H9 (cell line): ENCODE results near the gene THBS3. TPM values are rescaled to one million over a fixed set of nuclear protein-coding genes. Genes with fewer than 3 reads are reported as not detected.
"Not testable (repeated sequence)": the region's sequence is repeated elsewhere in the genome, so short reads cannot be mapped to it uniquely, and the experiment has no call there.

ENCODE experiments used
- DNase-seq: peaks from one replicate; pipeline ENCODE4 v3.0.0-alpha.2; 2017
- H2AFZ ChIP-seq: one replicate; pipeline ENCODE4 v1.6.1; 2013; ENCODE audit warnings: mild to moderate bottlenecking, low read length, control low read depth, moderate library complexity
- H2AK5ac ChIP-seq: 2 replicates; pipeline ENCODE4 v1.6.1; 2013; ENCODE audit warnings: low read length, control low read depth, mixed read lengths; ENCODE audit not compliant: insufficient read length
- H2BK120ac ChIP-seq: one replicate; pipeline ENCODE4 v1.6.1; 2013; ENCODE audit warnings: low read depth, mild to moderate bottlenecking, low read length, control low read depth, inconsistent platforms; ENCODE audit not compliant: poor library complexity, severe bottlenecking
- H2BK12ac ChIP-seq: 2 replicates; pipeline ENCODE4 v1.6.1; 2013; ENCODE audit warnings: low read length, control low read depth, mixed read lengths, low read depth; ENCODE audit not compliant: insufficient read length
- H2BK15ac ChIP-seq: 2 replicates; pipeline ENCODE4 v1.6.1; 2013; ENCODE audit warnings: low read depth, low read length, control low read depth
- H2BK20ac ChIP-seq: one replicate; pipeline ENCODE4 v1.6.1; 2013; ENCODE audit warnings: low read depth, mild to moderate bottlenecking, low read length, control low read depth, inconsistent platforms; ENCODE audit not compliant: poor library complexity, severe bottlenecking
- H2BK5ac ChIP-seq: 2 replicates; pipeline ENCODE4 v1.6.1; 2013; ENCODE audit warnings: low read length, control low read depth, mixed read lengths; ENCODE audit not compliant: insufficient read length
- H3K14ac ChIP-seq: 2 replicates; pipeline ENCODE4 v1.6.1; 2013; ENCODE audit warnings: low read length, control low read depth; ENCODE audit not compliant: insufficient read depth
- H3K18ac ChIP-seq: 2 replicates; pipeline ENCODE4 v1.6.1; 2013; ENCODE audit warnings: low read depth, mild to moderate bottlenecking, mixed read lengths, low read length, control low read depth; ENCODE audit not compliant: insufficient read length
- H3K23ac ChIP-seq: 2 replicates; pipeline ENCODE4 v1.6.1; 2013; ENCODE audit warnings: low read length, control low read depth, mixed read lengths, low read depth; ENCODE audit not compliant: insufficient read length
- H3K23me2 ChIP-seq: 2 replicates; pipeline ENCODE4 v1.6.1; 2013; ENCODE audit warnings: low read depth, mild to moderate bottlenecking, mixed read lengths, low read length, control low read depth; ENCODE audit not compliant: insufficient read length, poor library complexity, severe bottlenecking
- H3K27ac ChIP-seq: 2 replicates; pipeline ENCODE4 v1.5.1; 2013; ENCODE audit warnings: low read length, control low read depth, mixed read lengths, low read depth; ENCODE audit not compliant: insufficient read length
- H3K27me3 ChIP-seq: 2 replicates; pipeline ENCODE4 v1.6.1; 2013; ENCODE audit warnings: low read length, control low read depth, inconsistent platforms; ENCODE audit not compliant: insufficient read depth
- H3K4ac ChIP-seq: 2 replicates; pipeline ENCODE4 v1.6.1; 2013; ENCODE audit warnings: low read depth, mild to moderate bottlenecking, control low read depth, inconsistent platforms, low read length, moderate library complexity
- H3K4me1 ChIP-seq: 2 replicates; pipeline ENCODE4 v1.6.1; 2013; ENCODE audit warnings: low read length, control low read depth, inconsistent platforms; ENCODE audit not compliant: insufficient read depth
- H3K4me2 ChIP-seq: 2 replicates; pipeline ENCODE4 v1.6.1; 2013; ENCODE audit warnings: low read length, control low read depth, mixed read lengths; ENCODE audit not compliant: insufficient read length, insufficient read depth
- H3K56ac ChIP-seq: 2 replicates; pipeline ENCODE4 v1.6.1; 2013; ENCODE audit warnings: low read depth, mild to moderate bottlenecking, mixed read lengths, low read length, control low read depth; ENCODE audit not compliant: insufficient read length
- H3K79me1 ChIP-seq: 2 replicates; pipeline ENCODE4 v1.6.1; 2013; ENCODE audit warnings: low read depth, mild to moderate bottlenecking, moderate library complexity, low read length, control low read depth, inconsistent platforms; ENCODE audit not compliant: insufficient read depth, poor library complexity, severe bottlenecking
- H3K79me2 ChIP-seq: 2 replicates; pipeline ENCODE4 v1.6.1; 2013; ENCODE audit warnings: low read length, control low read depth, inconsistent platforms; ENCODE audit not compliant: insufficient read depth
- H3K9ac ChIP-seq: 2 replicates; pipeline ENCODE4 v1.6.1; 2013; ENCODE audit warnings: low read length, control low read depth, mixed read lengths; ENCODE audit not compliant: insufficient read length; ENCODE audit errors: extremely low read depth
- H3K9me3 ChIP-seq: one replicate; pipeline ENCODE4 v1.6.1; 2013; ENCODE audit warnings: low read depth, low read length, inconsistent platforms; ENCODE audit not compliant: control insufficient read depth
- H3T11ph ChIP-seq: one replicate; pipeline ENCODE4 v1.6.1; 2013; ENCODE audit warnings: mild to moderate bottlenecking, low read length, control low read depth, inconsistent platforms
- H4K20me1 ChIP-seq: one replicate; pipeline ENCODE4 v1.6.1; 2013; ENCODE audit not compliant: control insufficient read depth, insufficient read length, insufficient read depth
- H4K5ac ChIP-seq: 2 replicates; pipeline ENCODE4 v1.6.1; 2013; ENCODE audit warnings: low read depth, mild to moderate bottlenecking, mixed read lengths, low read length, control low read depth; ENCODE audit not compliant: insufficient read length
- H4K8ac ChIP-seq: replicated peaks from 2 replicates; pipeline ENCODE4 v1.6.1; 2013; ENCODE audit warnings: low read length, control low read depth, mixed read lengths, low read depth; ENCODE audit not compliant: insufficient read length
- H4K91ac ChIP-seq: 2 replicates; pipeline ENCODE4 v1.6.1; 2013; ENCODE audit warnings: low read depth, mild to moderate bottlenecking, moderate library complexity, mixed read lengths, low read length, control low read depth; ENCODE audit not compliant: insufficient read length
- H3K27ac Mint-ChIP-seq, 3 experiments: 2 replicates in 2 of 3; 3 replicates in 1 of 3; pipeline ENCODE4 v1.8.0; 2020 to 2021; ENCODE audit warnings: mixed read lengths in 3 of 3, mild to moderate bottlenecking in 1 of 3, moderate library complexity in 1 of 3
- H3K27me3 Mint-ChIP-seq: 2 replicates; pipeline ENCODE4 v1.8.0; 2021; ENCODE audit warnings: low read depth, mild to moderate bottlenecking, moderate library complexity, mixed read lengths
- H3K36me3 Mint-ChIP-seq, 3 experiments: 2 replicates in 2 of 3; 3 replicates in 1 of 3; pipeline ENCODE4 v1.8.0; 2020 to 2021; ENCODE audit warnings: low read depth in 3 of 3, mixed read lengths in 3 of 3; ENCODE audit not compliant: insufficient read depth in 1 of 3
- H3K4me1 Mint-ChIP-seq, 2 experiments: 2 replicates each; pipeline ENCODE4 v1.8.0; 2020; ENCODE audit warnings: mixed read lengths in 2 of 2
- H3K4me3 Mint-ChIP-seq, 2 experiments: 2 replicates in 1 of 2; 3 replicates in 1 of 2; pipeline ENCODE4 v1.8.0; 2020 to 2021; ENCODE audit warnings: mild to moderate bottlenecking in 2 of 2, mixed read lengths in 2 of 2, moderate library complexity in 1 of 2
- H3K9me3 Mint-ChIP-seq, 2 experiments: 2 replicates in 1 of 2; 3 replicates in 1 of 2; pipeline ENCODE4 v1.8.0; 2020; ENCODE audit warnings: mild to moderate bottlenecking in 2 of 2, mixed read lengths in 2 of 2, moderate library complexity in 1 of 2
- WGBS: extraction: QIAGEN DNeasy Blood & Tissue Kit; methylation state at CpG from one replicate; pipeline ENCODE4 v1.1.7; 2013; ENCODE audit warnings: missing lambda C conversion rate, low lambda C conversion rate, mixed read lengths; ENCODE audit not compliant: insufficient read length; ENCODE audit errors: extremely low coverage; 5-methylcytosine and 5-hydroxymethylcytosine counted together
- total RNA-seq: library from RNA; stranded (reverse); gene quantifications from 2 replicates; pipeline ENCODE4 v1.2.1, GENCODE V29; 2021
- TF ChIP-seq, protein P1 (sequence below): fragments of 200-600 bp; sonication (generic); conservative IDR thresholded peaks from 3 replicates; pipeline ENCODE4 v1.8.0; 2021; ENCODE audit warnings: antibody characterized with exemption, mild to moderate bottlenecking

Gene THBS3
- total RNA-seq, 1 experiment from 2014 or later: 5.9 TPM

DNA sequence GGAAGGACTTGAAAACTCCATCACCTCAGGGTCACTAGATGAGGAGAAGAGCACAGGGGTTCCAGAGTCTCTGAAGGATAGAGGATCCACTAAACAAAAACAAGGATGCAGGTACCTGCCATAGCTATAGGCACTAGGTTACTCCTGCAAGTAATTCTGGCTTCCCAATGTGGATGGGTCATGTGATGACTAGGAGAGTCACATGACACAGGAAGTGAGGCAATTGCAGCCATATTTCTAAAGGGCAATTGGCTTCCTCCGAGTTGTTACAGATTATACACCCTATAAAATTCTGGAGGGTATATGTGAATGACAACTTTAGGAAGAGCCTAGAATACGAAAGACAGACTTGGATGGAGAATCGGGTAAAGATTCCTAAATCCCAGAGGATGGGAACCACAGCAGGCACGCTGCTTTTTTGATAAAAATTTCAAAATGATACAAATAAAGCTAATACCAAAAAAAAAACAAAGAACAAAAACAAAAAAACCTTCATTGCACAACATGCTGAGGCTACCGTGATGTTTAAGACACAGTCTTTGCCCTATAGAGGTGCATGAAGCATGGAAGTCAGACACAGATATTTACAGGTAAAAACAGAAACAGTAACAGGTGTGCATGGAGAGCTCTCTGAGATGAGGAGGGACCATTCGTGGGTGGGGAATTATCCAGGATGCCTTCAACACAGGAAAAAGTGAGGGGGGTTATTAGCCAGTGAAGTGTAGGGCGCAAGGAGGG is 11.3 kb upstream of the THBS3 start:
- Histone ChIP-seq H3K27ac (no peak overlapping the region), H4K5ac (no peak overlapping the region), H2BK120ac (no peak overlapping the region), H2BK5ac (no peak overlapping the region), H2BK15ac (no peak overlapping the region), H3K9me3 (no peaks in the 10 kb centered on the region), H2BK12ac (no peak overlapping the region), H4K20me1 (no peaks in the 10 kb centered on the region), H3K79me1 (no peaks in the 10 kb centered on the region), H2AFZ (no peak overlapping the region), H3K23ac (no peak overlapping the region), H3K23me2 (no peaks in the 10 kb centered on the region), H4K91ac (no peak overlapping the region), H3K27me3 (no peaks in the 10 kb centered on the region), H3K4me2 (peak overlapping the region; percentile 7), H3K4ac (no peak overlapping the region), H2AK5ac (no peak overlapping the region), H4K8ac (no peak overlapping the region), H3K4me1 (no peaks in the 10 kb centered on the region), H3K79me2 (no peaks in the 10 kb centered on the region), H2BK20ac (no peak overlapping the region), H3K14ac (no peak overlapping the region), H3K9ac (no peak overlapping the region), H3K56ac (no peak overlapping the region), H3T11ph (no peak overlapping the region), H3K18ac (no peak overlapping the region)
- WGBS: no CpG with 5 or more reads among the region's 7 CpGs
- Mint-ChIP-seq H3K27me3 (peaks cover 1% of the 10 kb centered on the region; the same call in 1 of the 2 replicates), H3K4me3 (peak overlapping the region; percentile 50 to 70), H3K36me3 (peaks cover 6 to 12% (median 11%) of the 10 kb centered on the region in 3 experiments), H3K4me1 (peaks cover 11 to 16% of the 10 kb centered on the region in 2 experiments), H3K27ac (peak overlapping the region; percentile 66 to 90 (median 89)), H3K9me3 (no peaks in the 10 kb centered on the region)
- DNase-seq: peak; percentile 57
- TF ChIP-seq, protein P1, sequence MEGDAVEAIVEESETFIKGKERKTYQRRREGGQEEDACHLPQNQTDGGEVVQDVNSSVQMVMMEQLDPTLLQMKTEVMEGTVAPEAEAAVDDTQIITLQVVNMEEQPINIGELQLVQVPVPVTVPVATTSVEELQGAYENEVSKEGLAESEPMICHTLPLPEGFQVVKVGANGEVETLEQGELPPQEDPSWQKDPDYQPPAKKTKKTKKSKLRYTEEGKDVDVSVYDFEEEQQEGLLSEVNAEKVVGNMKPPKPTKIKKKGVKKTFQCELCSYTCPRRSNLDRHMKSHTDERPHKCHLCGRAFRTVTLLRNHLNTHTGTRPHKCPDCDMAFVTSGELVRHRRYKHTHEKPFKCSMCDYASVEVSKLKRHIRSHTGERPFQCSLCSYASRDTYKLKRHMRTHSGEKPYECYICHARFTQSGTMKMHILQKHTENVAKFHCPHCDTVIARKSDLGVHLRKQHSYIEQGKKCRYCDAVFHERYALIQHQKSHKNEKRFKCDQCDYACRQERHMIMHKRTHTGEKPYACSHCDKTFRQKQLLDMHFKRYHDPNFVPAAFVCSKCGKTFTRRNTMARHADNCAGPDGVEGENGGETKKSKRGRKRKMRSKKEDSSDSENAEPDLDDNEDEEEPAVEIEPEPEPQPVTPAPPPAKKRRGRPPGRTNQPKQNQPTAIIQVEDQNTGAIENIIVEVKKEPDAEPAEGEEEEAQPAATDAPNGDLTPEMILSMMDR: no peak

DNA sequence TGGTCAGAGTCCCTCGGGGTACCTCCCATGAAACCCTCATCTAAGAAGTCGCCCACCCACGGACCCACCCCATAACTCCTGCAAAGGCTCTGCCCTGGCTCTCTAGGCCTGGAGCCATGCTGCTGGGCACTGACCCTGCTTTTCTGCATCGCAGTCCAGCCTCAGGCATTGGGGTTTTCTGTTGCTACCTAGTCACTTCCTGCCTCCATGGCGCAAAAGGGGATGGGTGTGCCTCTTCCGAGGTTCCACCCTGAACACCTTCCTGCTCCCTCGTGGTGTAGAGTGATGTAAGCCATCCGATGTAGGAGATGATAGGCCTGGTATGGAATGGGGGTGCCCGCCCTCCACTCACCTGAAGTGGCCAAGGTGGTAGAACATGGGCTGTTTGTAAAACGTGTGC is 7.0 kb upstream of the THBS3 start:
- H3K9me3 ChIP-seq, H3K56ac ChIP-seq, H4K5ac ChIP-seq, H3K23me2 ChIP-seq, H3K9ac ChIP-seq, H2AK5ac ChIP-seq, H3K14ac ChIP-seq, H3K4ac ChIP-seq, H3K4me1 ChIP-seq, H3K27me3 ChIP-seq, H3K18ac ChIP-seq, H3K27me3 Mint-ChIP-seq, H2BK12ac ChIP-seq, H2BK20ac ChIP-seq, H4K91ac ChIP-seq, H2BK120ac ChIP-seq, H4K20me1 ChIP-seq, H3K79me2 ChIP-seq, H3K23ac ChIP-seq, H3K79me1 ChIP-seq, H2AFZ ChIP-seq, H3T11ph ChIP-seq, H2BK5ac ChIP-seq, DNase-seq, H3K9me3 Mint-ChIP-seq, H3K27ac ChIP-seq, H2BK15ac ChIP-seq, H4K8ac ChIP-seq, H3K4me3 Mint-ChIP-seq, H3K4me2 ChIP-seq: not testable (repeated sequence)
- peaks cover 9 to 25% (median 20%) of the 10 kb centered on the region in 3 experiments for H3K36me3 Mint-ChIP-seq
- WGBS: no CpG with 5 or more reads among the region's 10 CpGs
- peak overlapping the region in 1 of 3 experiments; percentile 16; a peak in 1 of 7 replicates for H3K27ac Mint-ChIP-seq
- peaks cover 16 to 18% of the 10 kb centered on the region in 2 experiments for H3K4me1 Mint-ChIP-seq
